ENCODE measurements around the gene CAMK1D. TPM values are rescaled to one million over a fixed set of nuclear protein-coding genes. Genes with fewer than 3 reads are reported as not detected.

CAMK1D gene
- total and polyA plus RNA-seq, 2 donors (not counting 3 experiments of a cell fraction or from before 2014, with no cell fraction given) = 0.37 to 4.2 TPM

GRCh38 chr10:12465385-12466136 lies 116.2 kb downstream of the CAMK1D start:
- Histone ChIP-seq H3K4me2 (ENCODE audit: insufficient read depth, low read length) (no peak overlapping the region), H3K4me1 (ENCODE audit: control insufficient read depth, extremely low read depth, insufficient read depth, low read length) (no peaks in the 10 kb centered on the region), H2AFZ (ENCODE audit: low read depth, low read length) (no peak overlapping the region), H3K9ac (replicated peaks; ENCODE audit: extremely low read depth, insufficient read depth, low read length) (no peak overlapping the region), H3K27me3 (ENCODE audit: control insufficient read depth in 2 of 2, insufficient read depth in 2 of 2, low read length in 2 of 2) (no peaks in the 10 kb centered on the region), H3K9me1 (replicated peaks; ENCODE audit: control insufficient read depth, extremely low read depth, insufficient read depth, low read length) (no peaks in the 10 kb centered on the region), H4K20me1 (replicated peaks; ENCODE audit: control insufficient read depth, extremely low read depth, insufficient read depth, low read length) (no peaks in the 10 kb centered on the region), H3K9me3 (replicated peaks; ENCODE audit: control insufficient read depth, insufficient read depth, low read length) (no peaks in the 10 kb centered on the region), H3K36me3 (ENCODE audit: control insufficient read depth in 2 of 2, extremely low read depth in 1 of 2, insufficient read depth in 2 of 2, low read length in 2 of 2) (no peaks in the 10 kb centered on the region), H3K27ac (ENCODE audit: insufficient read depth, low read depth, low read length) (no peak overlapping the region), H3K79me2 (ENCODE audit: control insufficient read depth, insufficient read depth, low read length) (no peaks in the 10 kb centered on the region), H3K4me3 (replicated peaks in 1 of 3; ENCODE audit: insufficient read depth in 1 of 3, low read depth in 1 of 3, low read length in 3 of 3) (no peak overlapping the region)
- no TSS peak for BruUV-seq (replicated peaks)
- POLR2A ChIA-PET = no interaction called here
- no peak for TF ChIP-seq MAX (IDR thresholded peaks at IDR 0.05; ENCODE audit: insufficient read depth, insufficient read length)
- no peak for TF ChIP-seq EZH2 (IDR thresholded peaks at IDR 0.05; ENCODE audit: borderline replicate concordance, low read depth, low read length, severe bottlenecking)
- TF ChIP-seq POLR2A (IDR thresholded peaks at IDR 0.05; ENCODE audit: low read depth, low read length) = no peak
- TF ChIP-seq JUN (IDR thresholded peaks at IDR 0.05; ENCODE audit: borderline replicate concordance, insufficient read depth, insufficient read length, low read depth) = no peak
- TF ChIP-seq POLR2AphosphoS5 (IDR thresholded peaks at IDR 0.05; ENCODE audit: insufficient read depth, low read depth, low read length) = no peak
- TF ChIP-seq GATA2 (IDR thresholded peaks at IDR 0.05; ENCODE audit: insufficient read depth, insufficient read length, low read depth, low read length) = no peak
- no peak for TF ChIP-seq CTCF (IDR thresholded peaks at IDR 0.05; ENCODE audit: extremely low read depth in 1 of 2, insufficient read depth in 1 of 2, low read depth in 1 of 2, low read length in 2 of 2)
- TF ChIP-seq FOS (IDR thresholded peaks at IDR 0.05; ENCODE audit: borderline replicate concordance, insufficient read depth, low read length) = no peak
- TF ChIP-seq MYC (IDR thresholded peaks at IDR 0.05; ENCODE audit: low read depth, low read length) = no peak
- CTCF ChIA-PET = no interaction called here
- dilution Hi-C loops (cut with MboI; ENCODE audit: extremely low pct_ligation_motif_present, low sequenced_read_pairs) = no loop called here
- intact Hi-C loops (cut with micrococcal nuclease) = no loop called here
- FAIRE-seq (no peak), DNase-seq (ENCODE audit: low read depth, low spot score) (no peak)

All from endothelial cell of umbilical vein (primary cell).